Bronchial epithelial cell (primary cell): Measurements from ENCODE around the gene OLFM2. TPM values are rescaled to one million over a fixed set of nuclear protein-coding genes. Genes with fewer than 3 reads are reported as not detected.

Source experiments
- DNase-seq: peaks from one replicate; pipeline ENCODE4 v3.0.0-alpha.2; 2010; ENCODE audit warnings: low read depth
- FAIRE-seq: peaks from 2 replicates; lab custom pipeline; 2011; peaks lifted over from hg19 to GRCh38; lab: Jason Lieb, UNC
- H3K27me3 ChIP-seq: 2 replicates; pipeline ENCODE4 v1.5.1; 2011; ENCODE audit warnings: low read length; ENCODE audit not compliant: control insufficient read depth, insufficient read depth
- H3K36me3 ChIP-seq: 2 replicates; pipeline ENCODE4 v1.5.1; 2011; ENCODE audit warnings: low read length; ENCODE audit not compliant: control insufficient read depth, insufficient read depth
- H3K4me3 ChIP-seq: 2 replicates; pipeline ENCODE4 v1.5.1; 2011; ENCODE audit warnings: mild to moderate bottlenecking, low read depth, low read length, control low read depth
- CTCF ChIP-seq: IDR thresholded peaks from 2 replicates; pipeline ENCODE4 v1.5.1; 2011; ENCODE audit warnings: mild to moderate bottlenecking, moderate library complexity, low read length, control low read depth, inconsistent platforms; ENCODE audit not compliant: insufficient read depth, severe bottlenecking
- total RNA-seq: library from RNA; depleted of rRNA; stranded (reverse); fragments of >200 nt; gene quantifications from 2 replicates; pipeline ENCODE4 v1.2.1, GENCODE V29; 2014

Gene OLFM2
- total RNA-seq, 1 donor from 2014 or later, result under 0.01 TPM

- H3K27me3 ChIP-seq, result no peaks in the 10 kb centered on the region
- FAIRE-seq, result no peak
- DNase-seq, result peak; percentile 33
- no peak overlapping the region for H3K4me3 ChIP-seq
- TF ChIP-seq CTCF, result no peak
- H3K36me3 ChIP-seq, result no peaks in the 10 kb centered on the region
Observed at GRCh38 chr19:9857920-9858746, 78.2 kb downstream of the OLFM2 start.

DNA sequence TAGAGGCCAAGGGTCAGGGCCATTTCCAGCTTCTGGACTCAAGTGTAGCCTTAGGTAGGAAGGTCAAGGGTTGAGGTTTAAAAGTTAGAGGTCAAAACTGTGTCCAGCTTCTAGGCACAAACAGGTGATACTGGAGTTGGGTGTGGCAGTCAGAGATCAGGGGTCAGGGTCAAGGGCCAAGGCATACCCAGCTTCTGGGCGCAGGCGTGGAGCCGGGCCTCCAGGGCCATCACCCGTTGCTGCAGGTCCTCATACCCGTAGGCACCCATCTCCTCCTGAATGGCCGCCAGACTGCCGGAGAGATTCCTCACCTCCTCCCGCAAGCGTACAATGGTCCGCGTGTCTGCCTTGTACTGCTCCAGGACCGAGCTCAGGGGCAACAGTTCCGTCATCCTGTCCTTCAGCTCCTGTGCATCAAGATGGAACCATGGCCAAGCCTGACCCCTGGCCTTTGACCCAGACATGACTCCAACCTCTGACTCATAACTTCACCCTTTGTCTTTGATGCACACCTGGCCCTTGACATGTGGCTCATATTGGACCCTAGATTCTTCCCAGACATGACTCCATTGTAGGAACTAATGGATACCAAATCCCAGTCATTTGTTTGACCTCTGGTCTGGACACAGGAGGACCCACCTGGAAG lies 79.1 kb downstream of the OLFM2 start:
- Histone ChIP-seq H3K36me3 (no peaks in the 10 kb centered on the region), H3K27me3 (no peaks in the 10 kb centered on the region), H3K4me3 (no peak overlapping the region)
- peak; percentile 84 for FAIRE-seq
- TF ChIP-seq CTCF, result no peak
- DNase-seq, result no peak

GRCh38 chr19:9856609-9857008 lies 79.7 kb downstream of the OLFM2 start:
- FAIRE-seq (no peak), DNase-seq (no peak)
- Histone ChIP-seq H3K36me3 (no peaks in the 10 kb centered on the region), H3K4me3 (no peak overlapping the region), H3K27me3 (no peaks in the 10 kb centered on the region)
- no peak for TF ChIP-seq CTCF

- Histone ChIP-seq H3K4me3 (no peak overlapping the region), H3K36me3 (peaks cover 2% of the 10 kb centered on the region), H3K27me3 (no peaks in the 10 kb centered on the region)
- no peak for FAIRE-seq
- DNase-seq, result no peak
- no peak for TF ChIP-seq CTCF
Observed at GRCh38 chr19:9854282-9854846, 82.0 kb downstream of the OLFM2 start.

DNA sequence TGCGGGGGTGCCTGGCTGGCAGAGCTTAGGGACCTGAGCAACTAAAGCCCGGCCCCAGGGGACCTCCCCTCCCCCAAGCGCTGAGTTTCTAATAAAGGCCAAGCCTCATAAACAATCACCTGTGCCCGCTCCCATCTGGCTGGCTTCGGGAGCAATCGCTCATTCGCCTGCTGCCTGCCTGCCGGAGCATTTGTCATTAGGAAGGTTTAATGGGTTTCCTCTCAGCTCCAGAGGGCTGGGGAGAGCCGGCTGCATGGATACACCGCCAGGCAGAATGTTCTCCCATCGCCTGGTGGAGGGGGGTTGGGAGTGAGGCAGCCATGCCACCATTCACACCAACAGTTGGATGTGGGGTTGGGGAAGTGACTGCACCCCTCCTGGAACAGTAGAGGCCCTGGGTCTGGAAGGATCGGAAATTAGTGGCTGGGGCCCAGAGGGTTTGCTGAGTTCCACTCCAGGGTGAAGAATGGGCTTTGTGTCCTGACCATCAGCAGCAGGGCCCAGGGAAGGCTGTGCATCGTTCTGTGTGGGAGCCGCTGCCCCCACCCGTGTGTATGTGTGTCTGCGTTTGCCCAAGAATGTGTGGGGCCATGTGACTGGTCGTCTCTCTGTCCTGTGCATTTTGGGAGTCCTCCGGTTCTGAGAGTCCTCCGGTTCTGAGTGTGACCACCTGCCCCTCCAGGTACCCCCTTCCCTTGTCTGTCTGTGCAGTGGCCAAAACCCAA lies 85.9 kb downstream of the OLFM2 start:
- Histone ChIP-seq H3K36me3 (peaks cover 3% of the 10 kb centered on the region), H3K4me3 (no peak overlapping the region), H3K27me3 (no peaks in the 10 kb centered on the region)
- DNase-seq, result no peak
- no peak for TF ChIP-seq CTCF
- FAIRE-seq, result no peak
